GM19372 (cell line): ENCODE measurements around the gene SHANK3.
A peak's percentile ranks its signal among the peaks of the same experiment; 100 is the strongest.
"Not testable (repeated sequence)": the region's sequence is repeated elsewhere in the genome, so short reads cannot be mapped to it uniquely, and the experiment has no call there.

ENCODE experiments used
- ATAC-seq: cut with Tn5 transposase; IDR thresholded peaks from one replicate; pipeline ENCODE4 v1.9.1; 2021; ENCODE audit warnings: mild to moderate bottlenecking, low read depth, moderate library complexity; ENCODE audit not compliant: unreplicated experiment

SHANK3 gene

DNA sequence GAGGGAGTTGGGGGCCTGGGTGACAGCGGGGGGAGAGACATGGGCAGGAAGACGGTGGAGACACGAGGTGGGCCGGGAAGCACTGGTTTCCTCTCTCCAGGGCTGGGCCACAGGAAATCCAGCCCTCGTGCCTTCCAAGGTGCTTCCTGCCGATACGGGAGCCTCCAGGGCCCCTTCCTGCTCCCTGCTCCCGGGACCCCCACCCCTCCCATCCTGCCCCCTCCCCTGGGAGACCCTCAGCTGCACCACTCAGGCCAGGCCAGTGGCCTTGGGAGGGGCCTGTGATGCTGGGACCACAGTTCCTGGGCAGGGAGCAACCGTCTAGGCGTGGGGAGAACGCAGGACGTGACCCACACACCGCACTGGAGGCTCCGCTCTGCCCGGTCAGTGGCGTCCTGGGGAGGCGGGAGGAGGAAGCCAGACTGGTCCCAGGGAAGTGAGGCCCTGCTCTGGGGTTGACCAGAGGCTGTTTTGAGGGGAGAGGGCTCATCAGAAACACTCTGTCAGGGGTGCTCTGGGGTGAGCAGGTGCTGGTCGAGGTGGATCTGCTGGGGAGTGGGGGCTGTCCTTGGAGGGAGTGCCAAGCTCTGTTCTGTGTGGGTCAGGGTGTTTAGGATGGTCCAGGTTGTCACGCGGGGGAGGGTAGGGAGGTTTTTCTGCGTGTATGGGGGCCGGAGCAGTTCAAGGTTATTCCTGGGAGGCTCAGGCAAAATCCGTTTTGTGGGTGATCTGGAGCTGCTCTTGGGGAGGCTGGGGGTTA lies at the start of gene SHANK3:
SHANK3 (plus strand) TSS at position 353 of the 760 bp plus-strand sequence.
- no peak for ATAC-seq

DNA sequence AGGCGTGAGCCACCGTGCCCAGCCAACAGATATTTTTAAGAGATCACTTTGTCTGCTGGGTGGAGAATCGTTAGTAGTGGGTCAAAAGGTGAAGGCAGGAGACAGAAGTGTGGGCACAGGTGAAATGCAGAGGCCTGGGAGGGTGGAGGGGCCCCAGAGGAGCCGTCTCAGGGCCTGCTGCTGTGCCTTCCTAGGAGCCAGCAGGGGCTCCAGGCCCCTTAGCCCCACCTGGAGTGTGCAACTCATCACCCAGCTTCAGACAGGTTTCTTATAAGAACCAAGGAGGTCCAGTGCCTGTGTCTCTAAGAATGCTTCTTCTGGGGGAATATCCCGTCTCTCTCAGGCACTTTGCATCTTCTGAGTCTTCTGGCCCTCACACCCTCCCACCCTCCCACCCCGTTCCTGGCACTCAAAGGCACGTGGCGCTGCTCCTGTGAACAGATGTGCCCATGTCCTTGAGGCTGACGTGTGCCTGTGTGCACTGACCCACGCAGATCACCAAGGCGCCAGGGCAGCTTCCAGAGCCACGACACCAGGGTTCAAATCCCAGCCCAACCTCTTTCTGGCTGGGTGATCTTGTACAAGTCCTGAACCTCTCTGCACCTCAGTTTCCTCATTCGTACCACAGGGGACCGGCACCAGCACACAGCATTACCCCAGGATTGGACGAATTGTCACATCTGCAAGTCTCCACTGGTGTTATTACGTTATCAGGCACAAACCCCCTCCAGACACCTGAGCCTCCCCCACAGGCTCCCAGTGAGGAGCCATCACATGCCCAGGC lies 48.1 kb upstream of the SHANK3 start:
- no peak for ATAC-seq

DNA sequence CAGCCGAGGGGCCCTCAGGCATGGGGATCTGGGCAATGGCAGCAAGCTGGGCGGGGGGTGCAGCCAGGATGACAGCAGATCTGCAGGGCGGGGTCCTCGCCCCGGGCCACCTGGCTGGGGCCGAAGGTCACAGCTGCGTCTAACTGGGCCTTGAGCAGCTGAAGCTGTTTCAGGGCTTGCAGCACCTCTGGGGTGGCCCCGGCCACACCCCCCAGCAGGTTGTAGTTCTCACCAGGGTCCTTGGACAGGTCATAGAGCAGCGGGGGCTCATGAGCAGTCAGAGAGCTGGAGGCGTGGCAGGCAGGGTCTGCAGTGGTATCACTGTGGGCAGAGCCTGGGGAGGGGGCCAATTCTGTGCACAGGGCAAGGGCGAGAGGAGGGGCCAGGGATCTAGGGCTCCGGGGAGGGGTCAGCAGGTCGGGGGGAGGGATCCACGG lies 47.5 kb upstream of the SHANK3 start:
- ATAC-seq = no peak

DNA sequence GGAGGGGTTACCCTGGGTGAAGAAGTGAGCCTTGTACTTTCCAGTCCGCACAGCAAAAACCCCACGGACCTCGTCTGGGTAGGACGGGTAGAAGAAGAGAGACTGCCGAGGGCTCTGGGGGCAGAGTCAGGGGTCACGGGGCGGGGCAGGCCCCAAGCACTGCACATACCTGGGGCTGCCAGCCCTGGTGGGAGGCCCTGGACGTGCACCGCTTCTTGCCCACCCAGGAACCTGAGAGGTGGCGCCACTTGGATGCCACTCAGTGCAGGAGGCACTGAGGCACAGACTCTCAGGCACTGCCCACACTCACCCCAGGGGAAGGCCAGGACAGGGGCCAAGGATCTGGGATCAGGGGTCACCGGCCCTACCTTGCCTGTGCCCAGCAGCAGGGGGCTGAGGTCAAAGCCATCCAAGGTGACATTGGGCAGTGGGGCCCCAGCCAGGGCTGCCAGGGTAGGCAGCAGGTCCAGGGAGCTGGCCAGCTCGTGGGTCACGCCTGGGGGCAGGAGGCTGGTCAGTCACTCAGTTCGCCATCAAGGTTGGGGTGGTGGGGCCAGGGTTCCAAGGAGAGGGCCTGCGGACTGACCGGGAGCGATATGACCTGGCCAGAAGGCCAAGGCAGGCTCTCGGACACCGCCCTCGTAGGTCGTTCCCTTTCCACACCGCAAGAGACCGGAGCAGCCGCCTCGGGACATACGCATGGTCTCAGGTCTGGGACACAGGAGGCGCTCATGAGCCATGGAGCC lies 46.9 kb upstream of the SHANK3 start:
- ATAC-seq = no peak

DNA sequence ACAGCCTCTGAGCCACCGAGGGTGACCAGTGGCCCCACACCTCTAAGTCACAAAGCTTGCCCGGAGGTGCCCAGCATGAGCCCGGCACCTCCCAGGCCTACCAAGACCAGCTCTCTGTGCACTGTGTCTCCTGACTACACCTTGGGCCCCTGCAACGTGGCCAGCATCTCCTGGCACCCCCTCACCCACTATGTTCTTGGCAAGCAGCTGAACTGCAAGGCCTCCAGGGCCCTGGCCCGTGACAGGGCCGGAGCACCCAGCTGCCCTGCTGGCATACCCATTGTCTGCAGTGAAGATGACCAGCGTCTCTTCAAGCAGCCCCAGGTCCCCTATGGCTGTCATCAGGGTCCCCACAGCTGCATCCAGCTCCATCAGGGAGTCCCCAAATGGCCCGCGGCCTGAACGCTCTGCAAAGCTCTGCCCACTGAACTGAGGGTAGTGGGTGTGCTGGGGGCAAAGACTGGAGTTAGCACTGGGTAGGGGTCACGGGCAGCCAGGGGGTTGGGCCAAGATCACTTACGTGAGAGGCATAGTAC lies 46.2 kb upstream of the SHANK3 start:
- ATAC-seq = no peak

- no peak for ATAC-seq
These were observed 45.6 kb upstream of the SHANK3 start for GRCh38 chr22:50626850-50627641.

DNA sequence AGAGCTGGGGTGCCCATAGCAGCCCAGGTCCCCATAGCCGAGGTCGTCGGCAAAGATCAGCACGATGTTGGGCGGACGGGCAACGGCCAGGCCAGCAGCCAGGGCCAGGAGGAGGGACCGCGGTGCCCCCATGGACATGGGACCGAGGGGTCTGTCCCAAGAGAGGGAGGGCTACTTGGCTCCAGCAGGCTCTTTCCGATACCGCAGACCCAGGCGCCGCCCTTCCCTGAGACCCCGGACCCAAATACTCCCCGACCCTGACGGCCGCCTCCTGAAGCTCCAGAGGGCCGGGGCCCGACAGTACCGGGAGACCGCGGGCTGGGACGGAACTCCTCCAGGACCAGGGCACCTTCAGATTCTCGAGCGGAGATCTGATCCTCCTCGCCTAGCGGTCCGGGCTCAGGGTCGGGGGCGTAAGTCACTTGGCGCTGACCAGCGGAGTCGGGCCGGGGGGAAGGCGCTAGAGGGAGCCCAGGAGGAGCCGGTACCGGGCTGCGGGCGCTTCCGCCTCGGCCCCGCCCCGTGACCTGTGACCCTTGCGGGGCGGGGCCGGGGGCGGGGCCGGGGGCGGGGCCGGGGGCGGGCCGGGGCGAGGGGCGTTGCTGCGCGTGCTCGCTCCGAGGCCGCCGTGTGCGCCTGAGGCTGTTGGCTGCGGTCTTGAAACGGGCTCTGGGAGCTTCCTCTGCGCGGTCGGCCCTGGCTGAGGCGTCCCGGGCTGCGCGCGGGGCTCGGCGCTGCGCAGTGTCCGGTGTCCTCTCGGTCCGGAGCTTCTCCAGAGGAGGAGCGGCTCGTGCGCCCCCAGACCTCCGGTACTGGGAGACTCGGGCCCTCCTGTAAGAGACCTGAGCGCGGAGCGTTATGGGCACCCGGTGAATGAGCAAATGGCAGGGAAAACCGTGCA lies 44.7 kb upstream of the SHANK3 start, which contains the start of gene ARSA:
ARSA (minus strand) TSS at position 511 of the 901 bp plus-strand sequence; CDS start at position 138, 373 bp downstream.
- peak; percentile 87 for ATAC-seq

GRCh38 chr22:50628543-50629134 lies 44.0 kb upstream of the SHANK3 start:
- ATAC-seq = no peak

DNA sequence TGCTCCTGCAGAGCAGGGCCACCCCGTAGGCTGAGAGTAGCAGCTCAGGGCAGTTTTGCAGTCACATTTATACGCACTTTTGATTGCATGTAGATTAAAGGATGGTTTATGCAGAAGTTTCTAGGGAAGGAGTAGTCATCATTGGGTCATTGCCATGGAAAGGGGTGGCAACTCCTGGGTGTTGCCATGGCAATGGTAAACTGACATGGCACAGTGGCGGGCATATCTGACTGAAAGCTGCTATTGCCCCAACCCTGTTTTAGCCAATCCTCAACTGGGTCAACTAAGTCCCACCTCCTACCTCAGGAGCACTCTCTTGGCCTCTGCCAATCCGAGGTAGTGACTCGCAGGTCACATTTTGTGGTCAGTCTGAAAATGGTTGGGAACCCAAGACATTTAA lies 42.2 kb upstream of the SHANK3 start:
- ATAC-seq = no peak

DNA sequence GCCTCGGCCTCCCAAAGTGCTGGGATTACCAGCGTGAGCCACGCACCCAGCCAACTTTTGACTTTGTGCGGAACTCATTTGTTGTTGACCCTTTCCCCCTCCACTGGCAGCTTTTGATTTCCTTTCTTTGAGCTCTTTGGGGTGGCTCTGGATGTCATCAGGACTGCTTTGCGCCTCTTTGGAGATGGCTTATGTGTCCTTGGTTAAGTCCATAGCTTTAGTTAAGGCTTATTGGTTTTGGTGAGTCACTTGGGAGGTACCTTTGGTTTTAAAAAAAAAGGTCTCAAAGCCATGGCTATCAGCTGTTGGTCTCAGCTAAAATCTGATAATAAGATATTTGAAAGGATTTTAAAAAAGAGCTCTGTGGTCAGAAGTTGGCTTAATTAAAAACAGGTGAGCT lies 39.5 kb upstream of the SHANK3 start:
- no peak for ATAC-seq

- no peak for ATAC-seq
These were observed 38.9 kb upstream of the SHANK3 start for GRCh38 chr22:50633771-50634170.

DNA sequence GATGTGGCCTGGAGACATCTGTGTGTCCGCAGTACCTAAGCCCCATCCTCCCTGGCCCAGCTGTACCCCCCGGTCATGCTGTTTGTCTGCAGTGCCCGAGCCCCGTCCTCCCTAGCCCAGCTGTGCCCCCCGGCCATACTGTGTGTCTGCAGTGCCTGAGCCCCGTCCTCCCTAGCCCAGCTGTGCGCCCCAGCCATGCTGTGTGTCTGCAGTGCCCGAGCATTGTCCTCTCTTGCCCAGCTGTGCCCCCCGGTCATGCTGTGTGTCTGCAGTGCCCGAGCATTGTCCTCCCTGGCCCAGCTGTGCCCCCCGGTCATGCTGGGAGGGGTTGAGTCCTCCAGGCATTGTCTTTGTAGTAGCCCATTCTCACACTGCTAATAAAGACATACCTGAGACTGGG lies 37.0 kb upstream of the SHANK3 start:
- no peak for ATAC-seq

DNA sequence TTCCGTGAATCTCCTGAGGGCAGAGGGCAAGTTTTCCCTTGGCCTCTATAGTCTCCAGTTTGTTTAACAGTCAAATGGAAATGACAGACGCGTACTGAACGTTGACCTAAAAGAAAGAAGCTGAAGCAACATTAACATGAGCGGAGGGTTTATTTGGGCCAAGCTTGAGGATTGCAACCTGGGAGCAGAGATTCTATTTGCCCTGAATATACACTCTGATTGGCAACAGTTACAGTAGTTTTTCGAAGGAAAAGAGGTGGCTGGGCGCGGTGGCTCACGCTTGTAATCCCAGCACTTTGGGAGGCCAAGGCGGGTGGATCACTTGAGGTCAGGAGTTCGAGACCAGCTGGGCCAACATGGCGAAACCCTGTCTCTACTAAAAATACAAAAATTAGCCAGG lies 32.3 kb upstream of the SHANK3 start:
- ATAC-seq = not testable (repeated sequence)

- no peak for ATAC-seq
These were observed 31.6 kb upstream of the SHANK3 start for GRCh38 chr22:50640857-50641647.

DNA sequence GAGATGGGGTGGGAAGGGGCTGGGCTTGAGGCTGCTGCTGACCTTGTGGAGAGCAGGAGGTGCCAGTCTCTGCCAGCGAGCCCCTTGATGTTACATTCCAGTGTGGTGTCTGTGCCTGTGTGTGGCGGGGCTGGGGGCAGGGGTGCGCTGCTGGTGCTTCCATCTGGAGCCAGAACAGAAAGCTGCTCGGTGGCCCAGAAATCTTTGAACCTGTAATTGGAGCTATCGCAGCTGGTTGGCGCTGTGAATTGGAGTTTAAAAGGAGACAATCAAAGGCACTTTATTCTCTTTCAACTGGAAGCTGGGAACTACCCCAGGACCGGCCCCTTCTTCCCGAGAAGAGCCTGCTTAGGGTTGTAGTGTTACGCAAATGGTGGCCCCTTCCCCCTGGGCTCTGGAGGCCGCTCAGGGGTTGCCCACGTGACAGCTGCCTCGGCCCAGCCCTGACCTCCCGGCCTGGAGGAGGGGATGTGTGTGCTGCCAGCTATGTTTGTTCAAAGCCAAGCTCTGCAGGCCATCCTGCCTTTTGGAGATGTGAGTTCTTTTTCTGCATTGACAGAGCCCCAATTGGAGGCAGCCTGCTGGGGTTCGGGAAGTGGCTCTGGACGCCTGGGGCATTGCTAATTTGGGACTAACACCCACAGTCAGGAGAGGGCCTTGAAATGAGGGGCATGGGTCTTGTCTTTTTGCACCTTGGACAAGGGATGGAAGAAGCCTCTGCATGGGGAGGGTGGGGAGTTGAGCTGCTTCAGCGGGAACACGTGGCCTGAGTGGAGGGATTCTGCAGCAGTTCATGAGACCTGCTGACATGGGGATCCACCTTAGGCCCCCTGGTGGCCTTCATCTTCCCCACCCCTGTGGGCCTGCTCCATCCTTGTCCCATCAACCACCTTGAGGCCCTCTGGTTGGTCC lies 30.7 kb upstream of the SHANK3 start:
- no peak for ATAC-seq

- not testable (repeated sequence) for ATAC-seq
These were observed 29.4 kb upstream of the SHANK3 start for GRCh38 chr22:50643021-50643820.
